ENCODE results near the gene METTL13.

METTL13 gene, protein sequence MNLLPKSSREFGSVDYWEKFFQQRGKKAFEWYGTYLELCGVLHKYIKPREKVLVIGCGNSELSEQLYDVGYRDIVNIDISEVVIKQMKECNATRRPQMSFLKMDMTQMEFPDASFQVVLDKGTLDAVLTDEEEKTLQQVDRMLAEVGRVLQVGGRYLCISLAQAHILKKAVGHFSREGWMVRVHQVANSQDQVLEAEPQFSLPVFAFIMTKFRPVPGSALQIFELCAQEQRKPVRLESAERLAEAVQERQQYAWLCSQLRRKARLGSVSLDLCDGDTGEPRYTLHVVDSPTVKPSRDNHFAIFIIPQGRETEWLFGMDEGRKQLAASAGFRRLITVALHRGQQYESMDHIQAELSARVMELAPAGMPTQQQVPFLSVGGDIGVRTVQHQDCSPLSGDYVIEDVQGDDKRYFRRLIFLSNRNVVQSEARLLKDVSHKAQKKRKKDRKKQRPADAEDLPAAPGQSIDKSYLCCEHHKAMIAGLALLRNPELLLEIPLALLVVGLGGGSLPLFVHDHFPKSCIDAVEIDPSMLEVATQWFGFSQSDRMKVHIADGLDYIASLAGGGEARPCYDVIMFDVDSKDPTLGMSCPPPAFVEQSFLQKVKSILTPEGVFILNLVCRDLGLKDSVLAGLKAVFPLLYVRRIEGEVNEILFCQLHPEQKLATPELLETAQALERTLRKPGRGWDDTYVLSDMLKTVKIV

DNA sequence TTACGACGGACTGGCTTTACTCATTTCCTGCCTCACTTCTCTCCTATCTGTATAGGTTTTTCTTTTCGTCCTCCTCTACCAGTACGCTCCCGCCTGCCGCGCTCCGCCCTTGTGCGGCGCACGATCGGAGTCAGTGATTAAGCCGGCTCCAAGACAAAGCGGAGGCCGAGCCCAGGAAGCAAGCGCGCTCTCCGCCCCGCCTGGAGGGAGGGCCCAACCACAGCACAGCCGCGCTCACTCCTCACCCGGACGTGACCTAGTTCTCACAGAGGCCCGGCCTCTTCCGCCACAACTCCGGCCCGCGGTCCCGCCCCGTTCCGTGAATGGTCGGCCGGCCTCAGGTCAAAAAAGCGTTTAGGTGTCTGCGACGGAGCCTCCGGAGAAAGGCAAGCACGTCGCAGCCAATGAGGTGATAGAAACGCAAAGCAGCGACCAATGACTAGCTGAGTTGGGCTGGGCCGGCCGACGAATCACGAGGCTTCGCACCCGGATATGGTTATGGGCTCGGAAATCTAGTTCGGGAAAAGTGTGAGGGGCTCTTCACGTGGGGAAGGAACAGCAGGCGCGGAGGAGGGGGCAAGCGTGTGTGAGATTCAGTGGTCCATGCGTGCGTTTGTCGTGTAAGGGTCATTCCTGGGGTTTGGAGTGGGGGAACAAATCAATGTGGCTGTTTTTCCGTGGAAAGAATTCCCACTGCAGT, at the start of gene METTL13:
Gene METTL13, plus strand, starts transcription at position 485 of the 700 bp plus-strand sequence. CDS start 308 bp downstream, outside the sequence.
- peak within 1 kb of the TSS; percentile 93 for H3K4me3 ChIP-seq
- DNase-seq (ENCODE audit: low spot score) = peak; percentile 100
- peak within 1 kb of the TSS; percentile 74 to 89 for H3K27ac ChIP-seq
- TF ChIP-seq, protein P1, sequence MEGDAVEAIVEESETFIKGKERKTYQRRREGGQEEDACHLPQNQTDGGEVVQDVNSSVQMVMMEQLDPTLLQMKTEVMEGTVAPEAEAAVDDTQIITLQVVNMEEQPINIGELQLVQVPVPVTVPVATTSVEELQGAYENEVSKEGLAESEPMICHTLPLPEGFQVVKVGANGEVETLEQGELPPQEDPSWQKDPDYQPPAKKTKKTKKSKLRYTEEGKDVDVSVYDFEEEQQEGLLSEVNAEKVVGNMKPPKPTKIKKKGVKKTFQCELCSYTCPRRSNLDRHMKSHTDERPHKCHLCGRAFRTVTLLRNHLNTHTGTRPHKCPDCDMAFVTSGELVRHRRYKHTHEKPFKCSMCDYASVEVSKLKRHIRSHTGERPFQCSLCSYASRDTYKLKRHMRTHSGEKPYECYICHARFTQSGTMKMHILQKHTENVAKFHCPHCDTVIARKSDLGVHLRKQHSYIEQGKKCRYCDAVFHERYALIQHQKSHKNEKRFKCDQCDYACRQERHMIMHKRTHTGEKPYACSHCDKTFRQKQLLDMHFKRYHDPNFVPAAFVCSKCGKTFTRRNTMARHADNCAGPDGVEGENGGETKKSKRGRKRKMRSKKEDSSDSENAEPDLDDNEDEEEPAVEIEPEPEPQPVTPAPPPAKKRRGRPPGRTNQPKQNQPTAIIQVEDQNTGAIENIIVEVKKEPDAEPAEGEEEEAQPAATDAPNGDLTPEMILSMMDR (IDR thresholded peaks at IDR 0.05) = no peak

DNA sequence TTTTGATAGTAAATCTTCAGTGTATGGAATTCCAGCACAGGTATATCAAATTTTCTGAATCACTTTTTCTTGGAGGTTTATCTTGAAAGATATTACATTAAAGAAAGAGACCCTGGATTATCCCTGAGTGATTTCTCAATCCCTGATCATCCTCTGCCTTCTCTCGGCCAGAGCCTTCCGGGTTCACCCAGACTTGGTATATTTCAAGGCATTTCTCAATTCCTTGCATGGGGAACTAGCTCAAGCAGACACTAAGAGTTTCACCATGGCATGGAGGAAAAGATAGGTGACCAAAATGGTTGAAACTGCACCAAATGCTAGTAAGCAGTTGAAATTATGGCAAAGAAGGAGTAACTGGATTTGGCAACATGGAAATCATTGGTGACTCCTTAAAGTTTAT, 45.3 kb upstream of the METTL13 start:
- H3K4me3 ChIP-seq = no peak overlapping the region
- TF ChIP-seq, protein P1 (IDR thresholded peaks at IDR 0.05) = no peak
- no peak for DNase-seq (ENCODE audit: low spot score)
- H3K27ac ChIP-seq = no peak overlapping the region

DNA sequence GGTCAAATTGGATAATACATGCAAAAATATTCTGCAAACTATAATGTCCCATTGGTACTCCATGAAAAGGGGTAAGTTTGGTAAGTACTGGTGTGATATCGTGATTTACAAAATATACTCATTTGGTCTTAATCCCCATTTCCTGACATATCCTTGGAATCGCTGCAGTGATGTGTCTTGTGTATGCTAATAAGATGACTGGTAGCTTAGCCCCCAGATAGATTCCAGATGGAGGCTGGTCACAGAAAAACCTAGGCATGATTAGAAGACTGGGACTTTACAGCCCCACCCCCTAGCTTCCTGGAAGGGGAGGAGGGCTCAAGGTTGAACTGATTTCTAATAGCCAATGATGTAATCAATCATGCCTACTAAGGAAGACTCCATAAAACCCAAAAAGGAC, 42.5 kb upstream of the METTL13 start:
- Histone ChIP-seq H3K27ac (peak overlapping the region in 1 of 2 donors; percentile 39), H3K4me3 (no peak overlapping the region)
- TF ChIP-seq, protein P1 (IDR thresholded peaks at IDR 0.05) = no peak
- no peak for DNase-seq (ENCODE audit: low spot score)

DNA sequence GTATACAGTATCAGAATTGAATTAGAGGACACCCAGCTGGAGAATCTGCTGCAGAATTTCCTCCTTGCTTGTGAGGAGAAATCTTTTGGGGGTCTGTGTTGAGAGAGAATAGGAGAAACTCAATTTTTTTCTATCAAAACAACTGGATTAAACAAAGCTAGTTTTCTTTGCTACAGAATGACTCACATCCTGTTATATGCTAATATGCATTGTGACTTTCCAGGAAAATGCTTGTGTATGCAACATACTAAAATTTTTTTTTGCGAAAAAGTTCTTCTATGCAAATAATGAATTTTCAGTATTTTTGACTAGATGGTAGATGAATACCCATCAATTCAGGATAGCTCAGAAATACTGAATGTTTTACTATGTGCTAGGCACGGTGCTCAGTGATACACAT, 41.8 kb upstream of the METTL13 start:
- Histone ChIP-seq H3K27ac (peak overlapping the region in 1 of 2 donors; percentile 39), H3K4me3 (no peak overlapping the region)
- TF ChIP-seq, protein P1 (IDR thresholded peaks at IDR 0.05) = no peak
- DNase-seq (ENCODE audit: low spot score) = no peak

DNA sequence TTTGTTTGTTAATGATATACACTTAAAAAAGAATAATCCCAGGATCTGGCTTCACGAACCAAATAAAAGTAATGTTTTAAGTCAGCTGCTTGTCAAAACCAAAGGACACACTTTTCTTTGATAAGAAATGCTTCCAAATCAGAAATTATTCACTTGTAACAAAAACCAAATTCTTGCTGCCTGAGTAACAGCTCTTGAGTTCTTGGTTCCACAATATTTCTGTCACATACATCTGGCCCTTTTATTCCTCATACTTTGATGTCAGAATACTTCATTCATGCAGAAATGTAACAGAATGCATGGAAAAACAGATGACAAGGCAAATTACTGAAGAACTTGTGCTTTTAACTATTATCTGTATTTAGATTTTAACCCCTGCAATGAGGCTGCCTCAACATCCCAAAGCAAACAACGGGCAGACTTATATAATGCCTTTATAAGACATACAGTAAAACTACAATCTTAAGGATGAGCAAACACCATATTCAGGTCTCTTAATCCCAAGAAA, 41.0 kb upstream of the METTL13 start:
- Histone ChIP-seq H3K4me3 (peak overlapping the region; percentile 72), H3K27ac (peak overlapping the region; percentile 94 to 99)
- TF ChIP-seq, protein P1 (IDR thresholded peaks at IDR 0.05) = no peak
- no peak for DNase-seq (ENCODE audit: low spot score)

DNA sequence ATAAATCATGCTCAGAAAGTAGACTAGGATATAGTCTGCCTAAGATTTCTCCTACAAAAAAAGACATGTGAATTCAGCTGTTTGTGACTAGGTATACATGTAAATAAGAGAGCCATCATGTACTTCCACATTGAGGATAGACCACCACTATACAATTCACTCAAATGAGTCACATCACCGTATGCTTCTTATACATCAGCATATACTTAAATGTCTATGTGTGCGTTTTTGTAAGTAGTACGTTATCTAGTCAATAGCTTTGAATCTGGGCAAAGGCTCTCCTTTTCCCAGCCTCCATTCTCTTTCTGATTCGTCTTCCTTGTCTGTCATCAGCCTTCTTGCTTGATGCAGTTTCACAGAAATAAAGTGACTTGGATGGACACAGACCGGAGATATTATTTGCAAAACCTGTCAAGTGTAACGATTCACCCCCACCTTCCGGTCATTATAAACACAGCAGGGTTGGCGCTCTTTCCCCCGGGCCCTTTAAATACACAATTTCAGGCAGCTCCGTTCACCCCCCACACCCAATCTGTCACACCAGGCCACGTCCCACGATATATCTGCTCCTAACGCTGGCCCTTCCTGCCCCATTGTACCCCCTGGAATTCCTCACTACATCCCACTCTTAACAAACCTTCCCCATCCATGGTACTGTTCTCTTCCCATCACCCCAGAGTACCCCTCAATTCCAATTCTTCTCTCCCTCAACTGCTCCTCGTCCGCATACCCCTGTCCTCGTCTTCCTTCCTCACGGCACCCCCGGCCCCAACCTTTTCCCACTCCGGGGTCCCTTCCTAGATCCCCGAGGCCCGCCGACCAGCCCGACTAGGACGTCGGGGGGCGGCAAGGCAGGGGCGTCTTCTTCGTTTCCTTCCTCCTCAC, 40.2 kb upstream of the METTL13 start:
- no peak for DNase-seq (ENCODE audit: low spot score)
- H3K27ac ChIP-seq = peak overlapping the region; percentile 94 to 99
- TF ChIP-seq, protein P1 (IDR thresholded peaks at IDR 0.05) = no peak

More for the DNA sequence above, 40.2 kb upstream of the METTL13 start:
- H3K4me3 ChIP-seq = peak overlapping the region; percentile 72
